Sigmoid colon (tissue), 4 donors: ENCODE results near the gene BHLHA9.

ENCODE experiments used
- CTCF ChIP-seq, 4 experiments: fragments of 450-650 bp in 3 of 4; fragments of 200-600 bp in 1 of 4; IDR thresholded peaks; one replicate each; pipeline ENCODE4 v1.5.1; 2016 to 2019; ENCODE audit warnings: antibody characterized with exemption in 4 of 4, mild to moderate bottlenecking in 3 of 4, moderate library complexity in 2 of 4
- EP300 ChIP-seq, 4 donors: sonication (generic); formaldehyde crosslinking; IDR thresholded peaks; one replicate each; pipeline ENCODE4 v1.6.1; 2017; ENCODE audit warnings: antibody characterized with exemption in 4 of 4
- POLR2A ChIP-seq, 2 donors: fragments of 450-650 bp; IDR thresholded peaks; one replicate each; pipeline ENCODE4 v1.6.1; 2016; ENCODE audit warnings: antibody characterized with exemption in 2 of 2, mild to moderate bottlenecking in 2 of 2, moderate library complexity in 2 of 2
- POLR2AphosphoS5 ChIP-seq, 4 donors: sonication (generic); formaldehyde crosslinking; IDR thresholded peaks; one replicate each; pipeline ENCODE4 v1.6.1; 2017; ENCODE audit warnings: antibody characterized with exemption in 4 of 4

DNA sequence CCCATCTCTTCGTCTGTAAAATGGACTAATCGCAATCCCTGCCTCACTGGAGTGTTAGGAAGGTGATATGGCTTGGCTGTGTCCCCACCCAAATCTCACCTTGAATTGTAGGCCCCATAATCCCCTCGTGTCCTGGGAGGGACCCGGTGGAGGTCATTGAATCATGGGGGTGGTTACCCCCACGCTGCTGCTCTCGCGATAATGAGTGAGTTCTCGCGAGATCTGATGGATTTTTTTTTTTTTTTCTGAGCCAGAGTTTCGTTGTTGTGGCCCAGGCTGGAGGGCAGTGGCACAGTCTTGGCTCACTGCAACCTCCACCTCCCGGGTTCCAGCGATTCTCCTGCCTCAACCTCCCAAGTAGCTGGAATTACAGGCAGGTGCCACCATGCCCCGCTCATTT is 20.4 kb downstream of the BHLHA9 start:
- TF ChIP-seq CTCF (IDR thresholded peaks at IDR 0.05): no peak
- no peak for TF ChIP-seq POLR2A (IDR thresholded peaks at IDR 0.05)
- no peak for TF ChIP-seq POLR2AphosphoS5 (IDR thresholded peaks at IDR 0.05)
- no peak for TF ChIP-seq EP300 (IDR thresholded peaks at IDR 0.05)
